C4-2B (cell line): ENCODE results near the gene SHROOM3.

ENCODE experiments used
- H3K27ac ChIP-seq: fragments of 450-650 bp; 2 replicates; pipeline ENCODE4 v1.5.1; 2017
- ZFX ChIP-seq: fragments of 450-650 bp; IDR thresholded peaks from 2 replicates; pipeline ENCODE4 v1.6.1; 2017
- TF ChIP-seq, protein P1 (sequence below): fragments of 450-650 bp; conservative IDR thresholded peaks from 2 replicates; pipeline ENCODE4 v1.5.1; 2017; ENCODE audit warnings: mild to moderate bottlenecking

The SHROOM3 gene

DNA sequence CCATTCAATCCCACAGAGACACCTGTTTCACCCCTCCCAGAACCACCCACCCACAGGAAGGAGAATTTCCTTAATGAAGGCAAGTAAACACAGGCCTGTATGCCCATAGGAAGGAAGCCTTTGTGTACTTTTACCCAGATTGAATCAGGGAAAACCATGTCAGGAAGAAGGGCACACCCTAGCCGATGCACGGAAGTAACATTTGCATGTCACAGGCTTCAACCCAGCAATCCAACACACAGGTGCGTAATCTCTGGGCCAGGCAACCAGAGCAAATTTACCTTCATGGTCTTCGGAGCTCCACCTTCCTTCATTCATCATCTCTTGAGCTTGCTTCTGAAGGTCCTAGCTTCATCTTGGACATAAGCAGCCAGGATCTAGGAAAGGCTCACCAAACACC is 206.3 kb downstream of the SHROOM3 start:
- no peak for TF ChIP-seq ZFX
- TF ChIP-seq, protein P1, sequence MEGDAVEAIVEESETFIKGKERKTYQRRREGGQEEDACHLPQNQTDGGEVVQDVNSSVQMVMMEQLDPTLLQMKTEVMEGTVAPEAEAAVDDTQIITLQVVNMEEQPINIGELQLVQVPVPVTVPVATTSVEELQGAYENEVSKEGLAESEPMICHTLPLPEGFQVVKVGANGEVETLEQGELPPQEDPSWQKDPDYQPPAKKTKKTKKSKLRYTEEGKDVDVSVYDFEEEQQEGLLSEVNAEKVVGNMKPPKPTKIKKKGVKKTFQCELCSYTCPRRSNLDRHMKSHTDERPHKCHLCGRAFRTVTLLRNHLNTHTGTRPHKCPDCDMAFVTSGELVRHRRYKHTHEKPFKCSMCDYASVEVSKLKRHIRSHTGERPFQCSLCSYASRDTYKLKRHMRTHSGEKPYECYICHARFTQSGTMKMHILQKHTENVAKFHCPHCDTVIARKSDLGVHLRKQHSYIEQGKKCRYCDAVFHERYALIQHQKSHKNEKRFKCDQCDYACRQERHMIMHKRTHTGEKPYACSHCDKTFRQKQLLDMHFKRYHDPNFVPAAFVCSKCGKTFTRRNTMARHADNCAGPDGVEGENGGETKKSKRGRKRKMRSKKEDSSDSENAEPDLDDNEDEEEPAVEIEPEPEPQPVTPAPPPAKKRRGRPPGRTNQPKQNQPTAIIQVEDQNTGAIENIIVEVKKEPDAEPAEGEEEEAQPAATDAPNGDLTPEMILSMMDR, result no peak
- no peak overlapping the region for H3K27ac ChIP-seq

DNA sequence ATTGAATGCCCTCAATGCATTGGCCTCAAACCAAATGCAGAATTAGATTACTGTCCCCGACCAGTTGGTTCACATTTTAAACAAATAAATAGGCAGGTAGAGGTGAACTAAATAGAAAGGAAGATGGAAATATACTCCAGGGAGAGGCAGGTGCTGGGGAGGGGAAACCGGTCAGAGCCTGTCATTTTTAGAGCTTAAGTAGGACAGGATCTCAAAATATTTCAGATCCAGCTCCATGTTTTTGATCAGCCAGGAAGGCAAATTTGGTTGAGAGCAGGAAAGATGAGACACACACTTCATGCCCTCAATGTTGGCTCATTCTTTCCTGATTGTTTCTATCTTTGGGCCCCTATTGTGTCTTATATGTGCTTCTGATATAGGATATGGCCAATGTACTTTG is 206.7 kb downstream of the SHROOM3 start:
- H3K27ac ChIP-seq, result no peak overlapping the region
- TF ChIP-seq ZFX, result no peak
- TF ChIP-seq, protein P1, result no peak

DNA sequence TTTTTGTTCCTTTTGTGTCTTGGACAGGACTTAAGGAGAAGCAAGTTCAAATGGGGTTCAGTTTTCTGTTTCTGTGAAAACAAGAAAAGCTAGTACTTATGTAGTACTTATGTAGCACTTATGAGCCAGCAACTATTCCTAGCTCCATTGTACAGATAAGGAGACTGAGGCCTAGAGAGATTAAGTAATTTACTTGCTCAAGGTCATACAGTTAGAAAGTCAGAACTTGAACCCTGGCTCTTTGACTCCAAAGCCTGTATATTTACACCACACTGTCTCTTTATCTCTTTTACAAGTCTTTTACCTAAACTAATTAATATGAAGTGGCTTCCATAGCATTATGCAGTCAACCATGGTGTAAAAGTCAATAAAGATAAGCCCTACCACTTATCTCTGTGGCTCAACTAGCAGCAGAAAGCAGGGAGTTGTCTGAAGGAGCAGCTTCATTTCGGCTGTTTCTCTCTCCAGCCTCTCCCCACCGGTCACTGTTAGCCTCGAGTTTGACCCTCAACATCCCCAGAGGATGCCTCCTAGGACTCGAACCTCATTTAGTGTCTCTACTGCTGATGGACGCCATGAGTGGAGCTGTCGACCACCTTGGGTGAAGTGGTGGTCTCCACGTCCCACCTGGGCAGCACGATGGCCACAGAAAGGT is 209.9 kb downstream of the SHROOM3 start:
- no peak overlapping the region for H3K27ac ChIP-seq
- TF ChIP-seq, protein P1, result no peak
- TF ChIP-seq ZFX, result no peak

DNA sequence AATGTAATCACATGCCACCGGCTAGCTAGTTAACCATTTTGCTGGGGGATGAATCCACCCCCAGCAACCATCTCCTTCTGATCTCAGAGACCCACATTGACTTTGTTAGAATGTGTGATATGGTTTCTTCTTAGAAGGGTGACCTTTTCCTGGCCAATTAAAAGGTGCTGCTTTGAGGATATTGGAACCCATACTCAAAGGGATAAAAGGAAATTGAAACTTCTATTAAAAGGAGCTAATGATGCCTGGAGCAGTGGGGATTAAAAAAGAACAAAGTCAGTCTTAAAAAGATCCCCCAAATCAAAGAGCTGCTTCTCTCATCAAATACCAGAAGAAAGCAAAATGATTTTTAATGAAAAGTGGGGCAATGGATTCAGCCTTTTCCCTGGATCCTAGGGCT is 214.1 kb downstream of the SHROOM3 start:
- TF ChIP-seq, protein P1, result no peak
- no peak for TF ChIP-seq ZFX
- H3K27ac ChIP-seq, result no peak overlapping the region

DNA sequence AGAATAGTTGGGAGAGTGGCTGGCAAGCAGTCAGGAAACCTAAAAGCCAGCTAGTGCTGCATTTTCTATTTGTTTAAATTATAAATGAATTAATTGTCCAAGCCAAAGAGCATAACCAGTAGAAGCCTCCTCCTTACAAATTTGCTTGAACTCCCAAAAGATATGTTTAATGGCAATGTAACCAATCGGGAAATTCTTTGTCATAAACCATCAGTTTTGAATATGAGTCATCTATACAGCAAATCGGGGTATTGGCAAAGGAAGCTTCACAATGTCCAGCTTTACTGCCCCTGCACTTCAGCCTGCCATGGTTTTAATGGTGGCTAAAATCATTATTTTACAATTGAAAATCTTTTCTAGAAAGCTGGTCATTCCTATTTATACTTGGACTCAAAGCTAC is 216.6 kb downstream of the SHROOM3 start:
- no peak overlapping the region for H3K27ac ChIP-seq
- TF ChIP-seq ZFX, result no peak
- TF ChIP-seq, protein P1, result no peak

DNA sequence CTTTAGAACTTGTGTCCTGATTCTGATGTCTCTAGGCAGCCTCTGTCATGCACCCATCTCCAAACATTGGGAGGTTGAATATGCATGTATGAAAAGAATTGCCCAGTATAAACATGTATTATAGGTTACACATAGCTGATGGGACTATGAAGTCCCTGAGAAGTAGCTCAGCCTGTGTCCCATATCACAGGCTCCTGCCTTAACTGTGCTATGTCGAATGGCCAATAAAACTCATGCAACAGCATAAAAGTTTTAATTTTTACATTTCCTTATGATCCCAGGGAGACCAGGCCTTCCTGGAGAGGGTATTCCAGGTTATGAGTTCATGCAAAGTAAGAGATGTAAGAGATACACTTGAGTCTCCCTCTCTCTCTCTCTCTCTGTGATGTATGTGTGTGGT is 217.4 kb downstream of the SHROOM3 start:
- no peak for TF ChIP-seq ZFX
- TF ChIP-seq, protein P1, result no peak
- no peak overlapping the region for H3K27ac ChIP-seq

DNA sequence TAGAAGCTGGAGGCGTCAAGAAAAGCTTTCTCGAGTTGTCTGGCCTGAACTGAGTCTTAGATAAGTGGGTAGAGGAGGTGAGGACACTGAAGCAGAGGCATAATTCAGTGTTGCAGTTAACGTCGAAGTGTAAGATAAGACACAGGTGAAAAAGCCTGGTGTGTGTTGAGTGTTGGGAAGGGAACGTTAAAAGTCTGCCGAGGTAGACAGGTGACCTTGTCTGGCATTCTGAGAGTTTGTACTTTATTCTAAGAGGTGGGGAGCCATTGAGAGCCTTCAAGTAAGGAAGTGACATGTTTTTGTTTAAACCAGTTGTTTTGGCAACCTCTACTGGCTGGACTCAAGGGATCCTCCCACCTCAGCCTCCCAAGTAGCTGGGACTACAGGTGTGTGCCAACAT is 219.1 kb downstream of the SHROOM3 start:
- no peak overlapping the region for H3K27ac ChIP-seq
- TF ChIP-seq, protein P1, result no peak
- TF ChIP-seq ZFX, result no peak
